WTC11 (cell line): ENCODE measurements around the gene SRRM2. TPM values are rescaled to one million over a fixed set of nuclear protein-coding genes. Genes with fewer than 3 reads are reported as not detected.

Experiments
- ATAC-seq: fragments of 200-7000 bp; cut with Tn5 transposase; 2 replicates; pipeline ENCODE4 v1.10.0; 2021; ENCODE audit warnings: mild to moderate bottlenecking, moderate library complexity
- CTCF ChIA-PET: fragments of 300-600 bp; sonication (Branson Sonifier 250); formaldehyde crosslinking; loops from one replicate; lab custom pipeline; 2021; ENCODE audit warnings: antibody characterized with exemption; lab: Charles Lee
- POLR2A ChIA-PET: fragments of 350-600 bp; sonication (Branson Sonifier 250); formaldehyde crosslinking; loops from one replicate; lab custom pipeline; 2021; ENCODE audit warnings: antibody characterized with exemption; lab: Charles Lee
- DNase-seq: peaks from one replicate; pipeline ENCODE4 v3.0.0; 2021; ENCODE audit warnings: low spot score
- H3K27ac Mint-ChIP-seq: 2 replicates; pipeline ENCODE4 v1.8.0; 2021; ENCODE audit warnings: mixed read lengths
- H3K27me3 Mint-ChIP-seq: 2 replicates; pipeline ENCODE4 v1.8.0; 2021; ENCODE audit warnings: low read depth, mild to moderate bottlenecking, moderate library complexity, mixed read lengths
- H3K36me3 Mint-ChIP-seq: 2 replicates; pipeline ENCODE4 v1.8.0; 2021; ENCODE audit warnings: mixed read lengths
- H3K4me1 Mint-ChIP-seq: 2 replicates; pipeline ENCODE4 v1.8.0; 2022; ENCODE audit warnings: mixed read lengths
- H3K4me3 Mint-ChIP-seq: 2 replicates; pipeline ENCODE4 v1.8.0; 2021; ENCODE audit warnings: mild to moderate bottlenecking, moderate library complexity, mixed read lengths
- H3K9me3 Mint-ChIP-seq: 2 replicates; pipeline ENCODE4 v1.8.0; 2021; ENCODE audit warnings: mixed read lengths
- ATF1 ChIP-seq: sonication (generic); formaldehyde crosslinking; IDR thresholded peaks from 2 replicates; pipeline ENCODE4 v1.8.1; 2023; ENCODE audit warnings: mild to moderate bottlenecking, moderate library complexity, missing genetic modification reagents
- CBFB ChIP-seq: sonication (generic); formaldehyde crosslinking; IDR thresholded peaks from 2 replicates; pipeline ENCODE4 v1.8.1; 2022; ENCODE audit warnings: mild to moderate bottlenecking, low read depth, missing genetic modification reagents
- CTCF ChIP-seq: fragments of 200-600 bp; IDR thresholded peaks from 2 replicates; pipeline ENCODE4 v1.8.0; 2022; ENCODE audit warnings: antibody characterized with exemption
- E2F4 ChIP-seq: sonication (generic); formaldehyde crosslinking; IDR thresholded peaks from 2 replicates; pipeline ENCODE4 v1.8.1; 2022; ENCODE audit warnings: low read depth, mild to moderate bottlenecking, moderate library complexity, missing genetic modification reagents, borderline replicate concordance
- E2F5 ChIP-seq: sonication (generic); formaldehyde crosslinking; IDR thresholded peaks from 2 replicates; pipeline ENCODE4 v1.8.1; 2022; ENCODE audit warnings: mild to moderate bottlenecking, moderate library complexity, missing genetic modification reagents
- ELF4 ChIP-seq: sonication (generic); formaldehyde crosslinking; IDR thresholded peaks from 2 replicates; pipeline ENCODE4 v1.8.1; 2022; ENCODE audit warnings: low read depth, mild to moderate bottlenecking, moderate library complexity, missing genetic modification reagents
- ESRRA ChIP-seq: sonication (generic); formaldehyde crosslinking; IDR thresholded peaks from 2 replicates; pipeline ENCODE4 v1.8.1; 2022; ENCODE audit warnings: mild to moderate bottlenecking, missing genetic modification reagents, borderline replicate concordance
- IRF1 ChIP-seq: sonication (generic); formaldehyde crosslinking; IDR thresholded peaks from 2 replicates; pipeline ENCODE4 v1.8.0; 2023; ENCODE audit warnings: missing genetic modification reagents
- IRF2 ChIP-seq: sonication (generic); formaldehyde crosslinking; IDR thresholded peaks from 2 replicates; pipeline ENCODE4 v1.8.0; 2022; ENCODE audit warnings: low read depth, missing genetic modification reagents, borderline replicate concordance
- JUN ChIP-seq: sonication (generic); formaldehyde crosslinking; IDR thresholded peaks from 2 replicates; pipeline ENCODE4 v1.8.0; 2023; ENCODE audit warnings: mild to moderate bottlenecking, missing genetic modification reagents
- NFATC4 ChIP-seq: fragments of 250-450 bp; sonication (Bioruptor Pico); IDR thresholded peaks from 2 replicates; pipeline ENCODE4 v1.9.0; 2021; ENCODE audit warnings: mild to moderate bottlenecking
- NFE2L1 ChIP-seq: sonication (generic); formaldehyde crosslinking; IDR thresholded peaks from 2 replicates; pipeline ENCODE4 v1.8.1; 2023; ENCODE audit warnings: missing genetic modification reagents
- NR1H2 ChIP-seq: sonication (generic); formaldehyde crosslinking; IDR thresholded peaks from 2 replicates; pipeline ENCODE4 v1.9.0; 2021; ENCODE audit warnings: mild to moderate bottlenecking, moderate library complexity, missing genetic modification reagents
- SOX15 ChIP-seq: fragments of 250-450 bp; sonication (Bioruptor Pico); IDR thresholded peaks from 2 replicates; pipeline ENCODE4 v1.9.0; 2021; ENCODE audit warnings: mild to moderate bottlenecking
- SP1 ChIP-seq: sonication (generic); formaldehyde crosslinking; conservative IDR thresholded peaks from 2 replicates; pipeline ENCODE4 v1.8.1; 2022; ENCODE audit warnings: missing genetic modification reagents
- TEAD1 ChIP-seq: sonication (generic); formaldehyde crosslinking; IDR thresholded peaks from 2 replicates; pipeline ENCODE4 v1.8.0; 2022; ENCODE audit warnings: mild to moderate bottlenecking, missing genetic modification reagents
- TEAD4 ChIP-seq: sonication (generic); formaldehyde crosslinking; IDR thresholded peaks from 2 replicates; pipeline ENCODE4 v1.8.0; 2022; ENCODE audit warnings: mild to moderate bottlenecking, missing genetic modification reagents
- ZBTB21 ChIP-seq: sonication (generic); formaldehyde crosslinking; IDR thresholded peaks from 2 replicates; pipeline ENCODE4 v1.8.1; 2023; ENCODE audit warnings: mild to moderate bottlenecking, missing genetic modification reagents, borderline replicate concordance
- ZMAT4 ChIP-seq: fragments of 250-450 bp; sonication (Bioruptor Pico); IDR thresholded peaks from 2 replicates; pipeline ENCODE4 v1.9.0; 2021; ENCODE audit warnings: mild to moderate bottlenecking
- ZNF121 ChIP-seq: sonication (generic); formaldehyde crosslinking; IDR thresholded peaks from 2 replicates; pipeline ENCODE4 v1.8.0; 2023; ENCODE audit warnings: missing genetic modification reagents
- ZNF512 ChIP-seq: sonication (generic); formaldehyde crosslinking; IDR thresholded peaks from 2 replicates; pipeline ENCODE4 v1.8.1; 2022; ENCODE audit warnings: missing genetic modification reagents, borderline replicate concordance
- ZNF532 ChIP-seq: fragments of 250-450 bp; sonication (Bioruptor Pico); IDR thresholded peaks from 2 replicates; pipeline ENCODE4 v1.9.0; 2021; ENCODE audit warnings: mild to moderate bottlenecking, borderline replicate concordance
- total RNA-seq: library from RNA; stranded (reverse); gene quantifications from 3 replicates; pipeline ENCODE4 v1.2.3, GENCODE V29; 2021

Gene SRRM2
- total RNA-seq, 1 experiment from 2014 or later, result 823 TPM

GRCh38 chr16:2708290-2708639 is 44.2 kb upstream of the SRRM2 start:
- H3K36me3 Mint-ChIP-seq, result peaks cover 10% of the 10 kb centered on the region
- ATAC-seq, result no peak
- ChIA-PET POLR2A (interaction anchor here (1.2 kb wide), 1 partner anchor 15 kb away, joined by 4 read pairs; no protein-coding TSS in a partner anchor), CTCF (no interaction called here)
- H3K9me3 Mint-ChIP-seq, result no peaks in the 10 kb centered on the region
- H3K4me1 Mint-ChIP-seq, result no peaks in the 10 kb centered on the region
- no peak for DNase-seq
- no peak overlapping the region for H3K27ac Mint-ChIP-seq
- no peak overlapping the region for H3K4me3 Mint-ChIP-seq
- no peaks in the 10 kb centered on the region for H3K27me3 Mint-ChIP-seq
- no peak for TF ChIP-seq E2F5 (CRISPR knock-in tag)
- no peak for TF ChIP-seq TEAD4 (CRISPR knock-in tag)
- no peak for TF ChIP-seq ESRRA (CRISPR knock-in tag)
- TF ChIP-seq NR1H2 (CRISPR knock-in tag), result no peak
- no peak for TF ChIP-seq E2F4 (CRISPR knock-in tag)
- no peak for TF ChIP-seq ZNF512 (CRISPR knock-in tag)
- no peak for TF ChIP-seq IRF2 (CRISPR knock-in tag)
- no peak for TF ChIP-seq NFATC4 (CRISPR knock-in tag)

GRCh38 chr16:2708955-2709587 is 43.4 kb upstream of the SRRM2 start:
- ATAC-seq (no peak), DNase-seq (no peak)
- H3K36me3 Mint-ChIP-seq, result peaks cover 10% of the 10 kb centered on the region
- ChIA-PET POLR2A (interaction anchor here (1.2 kb wide), 1 partner anchor 16 kb away, joined by 4 read pairs; no protein-coding TSS in a partner anchor), CTCF (no interaction called here)
- H3K4me1 Mint-ChIP-seq, result no peaks in the 10 kb centered on the region
- no peaks in the 10 kb centered on the region for H3K27me3 Mint-ChIP-seq
- no peak overlapping the region for H3K4me3 Mint-ChIP-seq
- no peaks in the 10 kb centered on the region for H3K9me3 Mint-ChIP-seq
- H3K27ac Mint-ChIP-seq, result no peak overlapping the region
- TF ChIP-seq IRF1 (CRISPR knock-in tag), result no peak
- TF ChIP-seq SP1, result no peak
- TF ChIP-seq NFE2L1 (CRISPR knock-in tag), result no peak
- peak; percentile 61; the same call in 1 of the 2 replicates for TF ChIP-seq ZNF121 (CRISPR knock-in tag)
- TF ChIP-seq TEAD1, result no peak
- TF ChIP-seq ZBTB21, result no peak
- TF ChIP-seq CBFB (CRISPR knock-in tag), result no peak

GRCh38 chr16:2709588-2709984 is 42.9 kb upstream of the SRRM2 start:
- Mint-ChIP-seq H3K4me3 (no peak overlapping the region), H3K27ac (no peak overlapping the region), H3K27me3 (no peaks in the 10 kb centered on the region), H3K4me1 (no peaks in the 10 kb centered on the region), H3K36me3 (peaks cover 10% of the 10 kb centered on the region), H3K9me3 (no peaks in the 10 kb centered on the region)
- CTCF ChIA-PET, result no interaction called here
- ATAC-seq (no peak), DNase-seq (no peak)
- POLR2A ChIA-PET, result no interaction called here
- TF ChIP-seq ZMAT4 (CRISPR knock-in tag) (no peak), ELF4 (CRISPR knock-in tag) (no peak), CTCF (no peak), JUN (CRISPR knock-in tag) (no peak), ATF1 (CRISPR knock-in tag) (no peak), NFE2L1 (CRISPR knock-in tag) (no peak), SOX15 (CRISPR knock-in tag) (no peak), ZNF532 (no peak), NR1H2 (CRISPR knock-in tag) (no peak)
